ENCODE data around the gene PRPF40B.
A peak's percentile ranks its signal among the peaks of the same experiment; 100 is the strongest.
"Not testable (repeated sequence)": the region's sequence is repeated elsewhere in the genome, so short reads cannot be mapped to it uniquely, and the experiment has no call there.

Gene PRPF40B
- total RNA-seq: 1.2 to 11.6 (median 3.1) reads per million in 17 experiments

- DNase-seq: peak; percentile 86 to 96 (median 92)
Observed at GRCh38 chr12:49623142-49623904, at the start of gene PRPF40B. PRPF40B (plus strand) TSS chr12:49623561; CDS start chr12:49623591, 30 bp downstream.

GRCh38 chr12:49577589-49578315 is 45.6 kb upstream of the PRPF40B start:
- DNase-seq: no peak

- DNase-seq: no peak
Observed at GRCh38 chr12:49578471-49579112, 44.8 kb upstream of the PRPF40B start.

- DNase-seq: peak; percentile 74 to 83 (median 77)
Observed at GRCh38 chr12:49580572-49581535, 42.5 kb upstream of the PRPF40B start.

GRCh38 chr12:49582201-49582600 is 41.2 kb upstream of the PRPF40B start:
- no peak for DNase-seq

GRCh38 chr12:49582850-49583249 is 40.5 kb upstream of the PRPF40B start:
- no peak for DNase-seq

GRCh38 chr12:49583366-49584094 is 39.8 kb upstream of the PRPF40B start:
- DNase-seq: no peak

- no peak for DNase-seq
Observed at GRCh38 chr12:49584591-49584990, 38.8 kb upstream of the PRPF40B start.

- peak in 2 of 4 experiments; percentile 8 to 18 for DNase-seq
Observed at GRCh38 chr12:49585477-49586459, 37.6 kb upstream of the PRPF40B start.

- DNase-seq: no peak
Observed at GRCh38 chr12:49587174-49587908, 36.0 kb upstream of the PRPF40B start.

GRCh38 chr12:49588281-49588680 is 35.1 kb upstream of the PRPF40B start:
- DNase-seq: no peak

- peak in 3 of 4 experiments; percentile 30 to 46 (median 45) for DNase-seq
Observed at GRCh38 chr12:49588721-49589516, 34.4 kb upstream of the PRPF40B start.

GRCh38 chr12:49598527-49598926 is 24.8 kb upstream of the PRPF40B start:
- DNase-seq: no peak

GRCh38 chr12:49599961-49600360 is 23.4 kb upstream of the PRPF40B start:
- no peak for DNase-seq

GRCh38 chr12:49603721-49604120 is 19.6 kb upstream of the PRPF40B start:
- no peak for DNase-seq

- DNase-seq: no peak
Observed at GRCh38 chr12:49604856-49605255, 18.5 kb upstream of the PRPF40B start.

- DNase-seq: not testable (repeated sequence)
Observed at GRCh38 chr12:49605539-49605938, 17.8 kb upstream of the PRPF40B start, which contains the start of gene FAM186B. FAM186B (minus strand) TSS chr12:49605639; CDS start chr12:49605477, 162 bp downstream.
